Activated CD4-positive, alpha-beta T cell treated with anti-CD3 and anti-CD28 coated beads, Interleukin-2, amount 50 U/mL, for 48 hours (primary cell): Measurements from ENCODE around the gene FAAH.
A peak's percentile ranks its signal among the peaks of the same experiment; 100 is the strongest.

Experiments used
- DNase-seq, 2 experiments: peaks; one replicate each; pipeline ENCODE4 v3.0.0-alpha.2; 2020

The FAAH gene

GRCh38 chr1:46401154-46401913, 7.2 kb downstream of the FAAH start:
- DNase-seq: no peak

- DNase-seq: no peak
These were observed 8.0 kb downstream of the FAAH start for GRCh38 chr1:46401964-46402626.

- no peak for DNase-seq
These were observed 9.8 kb downstream of the FAAH start for GRCh38 chr1:46403916-46404315.

- DNase-seq: no peak
These were observed 10.5 kb downstream of the FAAH start for GRCh38 chr1:46404482-46405196.

GRCh38 chr1:46405197-46405555, 11.1 kb downstream of the FAAH start:
- no peak for DNase-seq

GRCh38 chr1:46405724-46406123, 11.6 kb downstream of the FAAH start:
- no peak for DNase-seq

GRCh38 chr1:46406881-46407608, 12.9 kb downstream of the FAAH start:
- DNase-seq: no peak

- no peak for DNase-seq
These were observed 13.5 kb downstream of the FAAH start for GRCh38 chr1:46407636-46408035.

- DNase-seq: no peak
These were observed 14.4 kb downstream of the FAAH start for GRCh38 chr1:46408356-46409062.

- DNase-seq: no peak
These were observed 14.9 kb downstream of the FAAH start for GRCh38 chr1:46409063-46409372.

GRCh38 chr1:46410156-46411009, 16.3 kb downstream of the FAAH start:
- DNase-seq: no peak

GRCh38 chr1:46411010-46411405, 16.9 kb downstream of the FAAH start:
- no peak for DNase-seq

- DNase-seq: peak; percentile 37 to 39
These were observed 17.7 kb downstream of the FAAH start for GRCh38 chr1:46411601-46412341.

- DNase-seq: no peak
These were observed 18.9 kb downstream of the FAAH start for GRCh38 chr1:46412893-46413595.

GRCh38 chr1:46413596-46413985, 19.5 kb downstream of the FAAH start:
- DNase-seq: peak in 1 of 2 experiments; percentile 34

- DNase-seq: no peak
These were observed 21.4 kb downstream of the FAAH start for GRCh38 chr1:46415514-46415913.

- no peak for DNase-seq
These were observed 24.9 kb downstream of the FAAH start for GRCh38 chr1:46418976-46419375.

GRCh38 chr1:46420533-46420915, 26.4 kb downstream of the FAAH start:
- no peak for DNase-seq

GRCh38 chr1:46421739-46422138, 27.6 kb downstream of the FAAH start:
- DNase-seq: no peak

GRCh38 chr1:46422261-46422871, 28.2 kb downstream of the FAAH start:
- no peak for DNase-seq
